ENCODE measurements around the gene MIEF1.
A peak's percentile ranks its signal among the peaks of the same experiment; 100 is the strongest.

Gene MIEF1

GRCh38 chr22:39471381-39472141 is 30.5 kb upstream of the MIEF1 start:
- peak; percentile 66 for DNase-seq

GRCh38 chr22:39472570-39473556 is 29.2 kb upstream of the MIEF1 start:
- no peak for DNase-seq

GRCh38 chr22:39473851-39474250 is 28.2 kb upstream of the MIEF1 start:
- no peak for DNase-seq

- DNase-seq, result peak; percentile 7
Measured at GRCh38 chr22:39474351-39475111, 27.6 kb upstream of the MIEF1 start.

GRCh38 chr22:39475337-39475736 is 26.8 kb upstream of the MIEF1 start:
- no peak for DNase-seq

GRCh38 chr22:39475902-39476301 is 26.2 kb upstream of the MIEF1 start:
- DNase-seq, result no peak

- no peak for DNase-seq
Measured at GRCh38 chr22:39476664-39477063, 25.4 kb upstream of the MIEF1 start.

- no peak for DNase-seq
Measured at GRCh38 chr22:39477542-39477941, 24.5 kb upstream of the MIEF1 start.

- DNase-seq, result no peak
Measured at GRCh38 chr22:39478441-39478850, 23.6 kb upstream of the MIEF1 start.

- no peak for DNase-seq
Measured at GRCh38 chr22:39479254-39479653, 22.8 kb upstream of the MIEF1 start.

- no peak for DNase-seq
Measured at GRCh38 chr22:39480557-39480956, 21.5 kb upstream of the MIEF1 start.

- DNase-seq, result no peak
Measured at GRCh38 chr22:39481054-39481453, 21.0 kb upstream of the MIEF1 start.

- no peak for DNase-seq
Measured at GRCh38 chr22:39481595-39481994, 20.5 kb upstream of the MIEF1 start.

GRCh38 chr22:39482768-39483167 is 19.3 kb upstream of the MIEF1 start:
- DNase-seq, result no peak

GRCh38 chr22:39486951-39487825 is 14.9 kb upstream of the MIEF1 start:
- DNase-seq, result no peak

- DNase-seq, result no peak
Measured at GRCh38 chr22:39487826-39488520, 14.1 kb upstream of the MIEF1 start.

- no peak for DNase-seq
Measured at GRCh38 chr22:39488563-39489083, 13.5 kb upstream of the MIEF1 start.

- no peak for DNase-seq
Measured at GRCh38 chr22:39489094-39490068, 12.7 kb upstream of the MIEF1 start.

- peak; percentile 59 for DNase-seq
Measured at GRCh38 chr22:39490135-39490798, 11.8 kb upstream of the MIEF1 start.

All from fibroblast of skin of abdomen (primary cell).